Loucy (cell line): ENCODE results near the gene SPDYE2B.
"Not testable (repeated sequence)": the region's sequence is repeated elsewhere in the genome, so short reads cannot be mapped to it uniquely, and the experiment has no call there.

ENCODE experiments used
- CTCF ChIP-seq: fragments of 200-600 bp; sonication (generic); conservative IDR thresholded peaks from 2 replicates; pipeline ENCODE4 v1.5.1; 2014; ENCODE audit warnings: mild to moderate bottlenecking, antibody characterized with exemption, low read length
- EZH2phosphoT487 ChIP-seq: fragments of 200-600 bp; IDR thresholded peaks from 2 replicates; pipeline ENCODE4 v1.6.1; 2018; ENCODE audit warnings: antibody characterized with exemption, mild to moderate bottlenecking, moderate library complexity, borderline replicate concordance

GRCh38 chr7:102688299-102689036 lies 38.3 kb downstream of the SPDYE2B start:
- not testable (repeated sequence) for TF ChIP-seq CTCF, EZH2phosphoT487
